ENCODE measurements around the gene GLT6D1.
"Not testable (repeated sequence)": the region's sequence is repeated elsewhere in the genome, so short reads cannot be mapped to it uniquely, and the experiment has no call there.

GLT6D1 gene

GRCh38 chr9:135639196-135639595 is at the start of gene GLT6D1:
Gene GLT6D1, minus strand, starts transcription at chr9:135639540. Its CDS starts 353 bp downstream, at chr9:135639187.
- DNase-seq = no peak

- DNase-seq = no peak
Measured at GRCh38 chr9:135689011-135689410, 49.7 kb upstream of the GLT6D1 start.

GRCh38 chr9:135687216-135687615 is 47.9 kb upstream of the GLT6D1 start:
- no peak for DNase-seq

- DNase-seq = no peak
Measured at GRCh38 chr9:135684691-135685090, 45.4 kb upstream of the GLT6D1 start.

- DNase-seq = no peak
Measured at GRCh38 chr9:135683401-135684034, 44.2 kb upstream of the GLT6D1 start.

- DNase-seq = no peak
Measured at GRCh38 chr9:135681161-135681560, 41.8 kb upstream of the GLT6D1 start.

- DNase-seq = no peak
Measured at GRCh38 chr9:135680056-135680455, 40.7 kb upstream of the GLT6D1 start.

GRCh38 chr9:135678236-135679017 is 39.1 kb upstream of the GLT6D1 start:
- DNase-seq = no peak

- no peak for DNase-seq
Measured at GRCh38 chr9:135677641-135678168, 38.4 kb upstream of the GLT6D1 start.

- DNase-seq = no peak
Measured at GRCh38 chr9:135676891-135677290, 37.6 kb upstream of the GLT6D1 start.

GRCh38 chr9:135674977-135675376 is 35.6 kb upstream of the GLT6D1 start:
- DNase-seq = no peak

GRCh38 chr9:135673941-135674340 is 34.6 kb upstream of the GLT6D1 start:
- no peak for DNase-seq

- DNase-seq = not testable (repeated sequence)
Measured at GRCh38 chr9:135672786-135673185, 33.4 kb upstream of the GLT6D1 start.

GRCh38 chr9:135671591-135672041 is 32.3 kb upstream of the GLT6D1 start:
- no peak for DNase-seq

- no peak for DNase-seq
Measured at GRCh38 chr9:135670721-135671590, 31.6 kb upstream of the GLT6D1 start.

GRCh38 chr9:135669616-135670285 is 30.4 kb upstream of the GLT6D1 start:
- DNase-seq = no peak

- DNase-seq = not testable (repeated sequence)
Measured at GRCh38 chr9:135669018-135669417, 29.7 kb upstream of the GLT6D1 start.

- no peak for DNase-seq
Measured at GRCh38 chr9:135667463-135668001, 28.2 kb upstream of the GLT6D1 start.

- no peak for DNase-seq
Measured at GRCh38 chr9:135666534-135667462, 27.5 kb upstream of the GLT6D1 start.

- DNase-seq = no peak
Measured at GRCh38 chr9:135665795-135666189, 26.5 kb upstream of the GLT6D1 start.

Data from CD4-positive, alpha-beta T cell treated with Interferon gamma for 1 hour (primary cell).